Transverse colon (tissue), 4 donors: ENCODE measurements around the gene LAMA2. TPM values are rescaled to one million over a fixed set of nuclear protein-coding genes. Genes with fewer than 3 reads are reported as not detected.

Experiments
- DNase-seq: peaks from one replicate; pipeline ENCODE4 v3.0.0-alpha.2; 2019
- H3K27ac ChIP-seq, 4 donors: fragments of 200-600 bp; sonication (generic); 2 replicates each; pipeline ENCODE4 v1.5.1; 2016 to 2018; ENCODE audit warnings: inconsistent platforms in 4 of 4
- H3K27me3 ChIP-seq: fragments of 200-600 bp; sonication (generic); 2 replicates; pipeline ENCODE4 v1.5.1; 2017; ENCODE audit warnings: inconsistent platforms
- H3K36me3 ChIP-seq, 4 donors: fragments of 200-600 bp; sonication (generic); 2 replicates each; pipeline ENCODE4 v1.5.1; 2017 to 2019; ENCODE audit warnings: inconsistent platforms in 4 of 4
- H3K4me1 ChIP-seq, 4 donors: fragments of 200-600 bp; sonication (generic); 2 replicates each; pipeline ENCODE4 v1.5.1; 2017 to 2020; ENCODE audit warnings: inconsistent platforms in 4 of 4
- H3K4me3 ChIP-seq, 4 donors: fragments of 200-600 bp; sonication (generic); 1 replicate in 1 of 4; 2 replicates in 3 of 4; pipeline versions ENCODE4 v1.5.1 to v1.6.1; 2017 to 2019; ENCODE audit warnings: inconsistent platforms in 4 of 4
- H3K9me3 ChIP-seq, 2 donors: fragments of 200-600 bp; sonication (generic); 2 replicates each; pipeline ENCODE4 v1.5.1; 2017 to 2019; ENCODE audit warnings: inconsistent platforms in 2 of 2
- EP300 ChIP-seq: sonication (generic); formaldehyde crosslinking; IDR thresholded peaks from one replicate; pipeline ENCODE4 v1.6.1; 2017; ENCODE audit warnings: antibody characterized with exemption, low read depth
- POLR2A ChIP-seq: fragments of 450-650 bp; IDR thresholded peaks from one replicate; pipeline ENCODE4 v1.6.1; 2016; ENCODE audit warnings: antibody characterized with exemption, mild to moderate bottlenecking, moderate library complexity
- POLR2AphosphoS5 ChIP-seq, 3 donors: sonication (generic); formaldehyde crosslinking; IDR thresholded peaks; one replicate each; pipeline ENCODE4 v1.6.1; 2016; ENCODE audit warnings: antibody characterized with exemption in 3 of 3
- WGBS, 2 donors: methylation state at CpG; one replicate each; pipeline ENCODE4 v1.1.5; 2018; ENCODE audit warnings: low coverage in 1 of 2; 5-methylcytosine and 5-hydroxymethylcytosine counted together
- in situ Hi-C, 4 donors: fragments of 200-750 bp; cut with MboI; loops; one replicate each; pipeline versions ENCODE4 v1.15.0 to v1.15.1; 2017; ENCODE audit warnings: low sequenced_read_pairs in 3 of 4, low pct_ligation_motif_present in 1 of 4, low pct_unique_long_range_greater_than_20kb in 1 of 4
- intact Hi-C: fragments of 100-400 bp; cut with DNase I; formaldehyde crosslinking; loops from one replicate; pipeline ENCODE4 v1.15.1; 2023; ENCODE audit warnings: low total_unique reads
- total RNA-seq, 4 donors: library from RNA; depleted of rRNA; stranded (reverse); fragments of >200 nt; gene quantifications; one replicate each; pipeline ENCODE4 v1.1.0, GENCODE V29; 2016
- TF ChIP-seq, protein P1 (sequence below), 5 experiments: fragments of 200-600 bp in 3 of 5; fragments of 450-650 bp in 2 of 5; sonication (generic) in 3 of 5; IDR thresholded peaks; 1 replicate in 2 of 5; 2 replicates in 3 of 5; pipeline ENCODE4 v1.5.1; 2016 to 2017; ENCODE audit warnings: antibody characterized with exemption in 5 of 5, inconsistent platforms in 3 of 5, mild to moderate bottlenecking in 2 of 5, moderate library complexity in 1 of 5

The LAMA2 gene
- total RNA-seq, 4 donors from 2014 or later, result 12.3 to 43.0 (median 32.1) TPM

GRCh38 chr6:129100164-129100563 lies 217.2 kb downstream of the LAMA2 start:
- Histone ChIP-seq H3K4me3 (no peak overlapping the region), H3K27ac (no peak overlapping the region), H3K36me3 (no peaks in the 10 kb centered on the region), H3K27me3 (no peaks in the 10 kb centered on the region), H3K9me3 (no peaks in the 10 kb centered on the region), H3K4me1 (no peaks in the 10 kb centered on the region)
- in situ Hi-C loops (no loop called here), intact Hi-C loops (no loop called here)
- DNase-seq, result no peak
- TF ChIP-seq POLR2A (no peak), POLR2AphosphoS5 (IDR thresholded peaks at IDR 0.05) (no peak)
- TF ChIP-seq, protein P1, sequence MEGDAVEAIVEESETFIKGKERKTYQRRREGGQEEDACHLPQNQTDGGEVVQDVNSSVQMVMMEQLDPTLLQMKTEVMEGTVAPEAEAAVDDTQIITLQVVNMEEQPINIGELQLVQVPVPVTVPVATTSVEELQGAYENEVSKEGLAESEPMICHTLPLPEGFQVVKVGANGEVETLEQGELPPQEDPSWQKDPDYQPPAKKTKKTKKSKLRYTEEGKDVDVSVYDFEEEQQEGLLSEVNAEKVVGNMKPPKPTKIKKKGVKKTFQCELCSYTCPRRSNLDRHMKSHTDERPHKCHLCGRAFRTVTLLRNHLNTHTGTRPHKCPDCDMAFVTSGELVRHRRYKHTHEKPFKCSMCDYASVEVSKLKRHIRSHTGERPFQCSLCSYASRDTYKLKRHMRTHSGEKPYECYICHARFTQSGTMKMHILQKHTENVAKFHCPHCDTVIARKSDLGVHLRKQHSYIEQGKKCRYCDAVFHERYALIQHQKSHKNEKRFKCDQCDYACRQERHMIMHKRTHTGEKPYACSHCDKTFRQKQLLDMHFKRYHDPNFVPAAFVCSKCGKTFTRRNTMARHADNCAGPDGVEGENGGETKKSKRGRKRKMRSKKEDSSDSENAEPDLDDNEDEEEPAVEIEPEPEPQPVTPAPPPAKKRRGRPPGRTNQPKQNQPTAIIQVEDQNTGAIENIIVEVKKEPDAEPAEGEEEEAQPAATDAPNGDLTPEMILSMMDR (IDR thresholded peaks at IDR 0.05), result no peak
- 40 to 78% methylated on average over 1 of the region's 1 CpG for whole genome bisulfite sequencing, 2 donors

DNA sequence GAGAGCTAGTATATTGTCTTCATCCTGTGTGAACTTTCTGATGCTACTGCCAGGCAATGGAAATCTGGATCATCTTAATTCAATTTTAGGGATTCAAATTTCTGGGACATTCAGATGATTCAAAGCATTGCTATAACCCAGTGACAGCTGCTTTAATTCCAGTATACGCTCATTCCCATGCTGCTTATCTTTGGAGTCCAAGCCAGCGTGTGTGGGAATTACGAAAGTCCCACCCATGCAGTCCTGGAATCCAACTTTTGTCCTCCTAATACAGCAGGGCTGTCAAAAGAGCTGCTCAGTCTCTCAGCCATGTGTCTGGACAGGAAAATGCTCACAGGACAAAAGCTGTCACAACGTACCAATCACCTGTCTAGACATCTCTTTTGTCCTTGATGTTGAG lies 219.8 kb downstream of the LAMA2 start:
- peak; percentile 11 for DNase-seq
- Histone ChIP-seq H3K4me3 (no peak overlapping the region), H3K27ac (peak overlapping the region in 1 of 4 donors; percentile 22), H3K9me3 (no peaks in the 10 kb centered on the region), H3K4me1 (no peaks in the 10 kb centered on the region), H3K27me3 (no peaks in the 10 kb centered on the region), H3K36me3 (no peaks in the 10 kb centered on the region)
- intact Hi-C loops, result no loop called here
- TF ChIP-seq EP300 (no peak), POLR2AphosphoS5 (IDR thresholded peaks at IDR 0.05) (peak in 1 of 3 donors; percentile 30), POLR2A (no peak)
- WGBS, 2 donors, result 66 to 71% methylated on average over 4 of the region's 4 CpGs
- in situ Hi-C loops, result no loop called here

GRCh38 chr6:129104131-129104530 lies 221.2 kb downstream of the LAMA2 start:
- TF ChIP-seq POLR2AphosphoS5 (IDR thresholded peaks at IDR 0.05) (peak in 2 of 3 donors; percentile 26 to 52), POLR2A (no peak), EP300 (no peak)
- intact Hi-C loops, result no loop called here
- no peaks in the 10 kb centered on the region for H3K36me3 ChIP-seq
- H3K27ac ChIP-seq, result peak overlapping the region in 1 of 4 donors; percentile 22
- DNase-seq, result no peak
- H3K9me3 ChIP-seq, result no peaks in the 10 kb centered on the region
- H3K27me3 ChIP-seq, result no peaks in the 10 kb centered on the region
- H3K4me1 ChIP-seq, result no peaks in the 10 kb centered on the region
- H3K4me3 ChIP-seq, result no peak overlapping the region
- in situ Hi-C loops, result no loop called here
- WGBS, 2 donors, result 59 to 88% methylated on average over 1 of the region's 1 CpG

- TF ChIP-seq POLR2A (no peak), EP300 (no peak), POLR2AphosphoS5 (IDR thresholded peaks at IDR 0.05) (no peak)
- TF ChIP-seq, protein P1 (IDR thresholded peaks at IDR 0.05), result no peak
- H3K4me3 ChIP-seq, result no peak overlapping the region
- no peaks in the 10 kb centered on the region for H3K27me3 ChIP-seq
- intact Hi-C loops, result no loop called here
- DNase-seq, result no peak
- in situ Hi-C loops, result no loop called here
- no peaks in the 10 kb centered on the region for H3K9me3 ChIP-seq
- H3K27ac ChIP-seq, result peak overlapping the region in 2 of 4 donors; percentile 3 to 28
- 80 to 91% methylated on average over 1 of the region's 1 CpG for WGBS, 2 donors
- no peaks in the 10 kb centered on the region for H3K4me1 ChIP-seq
- no peaks in the 10 kb centered on the region for H3K36me3 ChIP-seq
Observed at GRCh38 chr6:129104560-129104959, 221.6 kb downstream of the LAMA2 start.

DNA sequence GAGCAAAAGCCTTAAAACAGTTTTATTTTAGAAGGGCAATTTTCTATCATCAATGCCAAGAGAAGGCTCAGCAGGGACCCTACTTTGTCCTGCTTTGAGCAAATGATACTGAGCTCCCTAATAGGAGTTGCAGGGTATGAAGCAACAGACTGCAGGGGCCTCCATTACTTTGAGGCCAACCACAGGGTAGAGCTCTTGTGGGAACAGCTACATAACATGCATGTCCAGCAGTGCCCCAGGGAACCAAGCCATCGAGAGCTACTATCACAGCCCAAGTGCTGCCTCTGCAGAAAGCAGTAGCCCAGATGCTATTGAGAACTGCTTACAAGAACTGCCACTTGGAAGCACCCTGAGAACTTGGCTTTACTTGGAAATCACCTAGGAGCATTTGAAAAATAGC lies 222.1 kb downstream of the LAMA2 start:
- intact Hi-C loops (no loop called here), in situ Hi-C loops (no loop called here)
- TF ChIP-seq POLR2A (no peak), EP300 (no peak), POLR2AphosphoS5 (IDR thresholded peaks at IDR 0.05) (no peak)
- TF ChIP-seq, protein P1 (IDR thresholded peaks at IDR 0.05), result no peak
- H3K27ac ChIP-seq, result peak overlapping the region in 2 of 4 donors; percentile 3 to 28
- H3K4me1 ChIP-seq, result no peaks in the 10 kb centered on the region
- DNase-seq, result no peak
- 69% methylated on average over 1 of the region's 1 CpG; no CpG with 5 or more reads in 1 of the 2 donors for WGBS, 2 donors
- no peaks in the 10 kb centered on the region for H3K27me3 ChIP-seq
- no peak overlapping the region for H3K4me3 ChIP-seq
- no peaks in the 10 kb centered on the region for H3K9me3 ChIP-seq
- no peaks in the 10 kb centered on the region for H3K36me3 ChIP-seq
